Tongue (tissue), 2 donors: ENCODE measurements around the gene DGKE. TPM values are rescaled to one million over a fixed set of nuclear protein-coding genes. Genes with fewer than 3 reads are reported as not detected.

ENCODE experiments used
- DNase-seq: peaks from one replicate; pipeline ENCODE4 v3.0.0-alpha.2; 2015
- total RNA-seq: library from RNA; depleted of rRNA; stranded (reverse); fragments of >200 nt; gene quantifications from one replicate; pipeline ENCODE4 v1.2.3, GENCODE V29; 2014

Gene DGKE
- total RNA-seq, 1 donor from 2014 or later, result 10.1 TPM

- no peak for DNase-seq
Measured at GRCh38 chr17:56815711-56816110, 18.2 kb upstream of the DGKE start.

- DNase-seq, result no peak
Measured at GRCh38 chr17:56817066-56817465, 16.9 kb upstream of the DGKE start.

GRCh38 chr17:56819030-56819429 is 14.9 kb upstream of the DGKE start:
- no peak for DNase-seq

- peak; percentile 83 for DNase-seq
Measured at GRCh38 chr17:56819431-56820145, 14.4 kb upstream of the DGKE start.

GRCh38 chr17:56820207-56820606 is 13.7 kb upstream of the DGKE start:
- no peak for DNase-seq

- DNase-seq, result no peak
Measured at GRCh38 chr17:56821847-56822534, 12.0 kb upstream of the DGKE start.

GRCh38 chr17:56822725-56823124 is 11.2 kb upstream of the DGKE start:
- DNase-seq, result no peak

- DNase-seq, result no peak
Measured at GRCh38 chr17:56823848-56824247, 10.1 kb upstream of the DGKE start.

- no peak for DNase-seq
Measured at GRCh38 chr17:56824503-56824902, 9.4 kb upstream of the DGKE start.

- DNase-seq, result no peak
Measured at GRCh38 chr17:56826611-56827414, 7.1 kb upstream of the DGKE start.

GRCh38 chr17:56830726-56831368 is 3.1 kb upstream of the DGKE start:
- no peak for DNase-seq

- DNase-seq, result no peak
Measured at GRCh38 chr17:56831369-56832095, 2.4 kb upstream of the DGKE start.

- no peak for DNase-seq
Measured at GRCh38 chr17:56832446-56832845, 1.5 kb upstream of the DGKE start.

GRCh38 chr17:56833057-56833808 is 718 bp upstream of the DGKE start:
- DNase-seq, result peak; percentile 62

GRCh38 chr17:56834380-56835263 is 671 bp downstream of the DGKE start:
- peak; percentile 29 for DNase-seq

- no peak for DNase-seq
Measured at GRCh38 chr17:56835264-56835585, 1.3 kb downstream of the DGKE start.

GRCh38 chr17:56838687-56839086 is 4.7 kb downstream of the DGKE start:
- DNase-seq, result no peak

GRCh38 chr17:56842577-56842976 is 8.6 kb downstream of the DGKE start:
- no peak for DNase-seq

GRCh38 chr17:56845934-56846333 is 12.0 kb downstream of the DGKE start:
- DNase-seq, result no peak

GRCh38 chr17:56847106-56847505 is 13.2 kb downstream of the DGKE start:
- DNase-seq, result no peak
